Daoy (cell line): ENCODE results near the gene ERP27. TPM values are rescaled to one million over a fixed set of nuclear protein-coding genes. Genes with fewer than 3 reads are reported as not detected.

Experiments
- DNase-seq: peaks from one replicate; pipeline ENCODE4 v3.0.0-alpha.2; 2015; ENCODE audit warnings: low read depth
- total RNA-seq: library from RNA; depleted of rRNA; stranded (reverse); fragments of >200 nt; shearing (Covaris generic); gene quantifications from 2 replicates; pipeline ENCODE4 v1.2.3, GENCODE V29; 2014; rRNA removed

Gene ERP27
- not detected in 2 replicates for total RNA-seq

DNA sequence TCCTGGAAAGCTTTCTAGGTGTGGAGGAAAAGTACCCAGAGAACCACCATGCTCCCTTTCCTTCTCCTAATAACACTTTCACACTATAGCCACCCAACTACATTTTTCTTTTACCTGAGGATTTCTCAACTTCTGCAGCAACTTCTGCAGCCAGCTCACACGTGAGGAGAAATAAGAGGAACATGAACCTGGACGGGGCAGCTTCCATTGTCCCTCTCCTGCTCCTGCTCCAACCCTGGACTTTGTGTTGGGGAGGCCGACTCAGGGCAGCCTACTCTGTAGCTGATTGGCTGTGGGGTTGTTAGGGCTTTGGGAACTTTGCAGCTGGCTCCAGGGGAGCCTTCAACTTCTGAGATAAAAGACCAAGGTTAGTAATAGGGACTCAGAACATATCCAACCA is at the start of gene ERP27:
ERP27 (minus strand) TSS at position 237 of the 400 bp plus-strand sequence; CDS start at position 208, 29 bp downstream.
- DNase-seq = no peak

DNA sequence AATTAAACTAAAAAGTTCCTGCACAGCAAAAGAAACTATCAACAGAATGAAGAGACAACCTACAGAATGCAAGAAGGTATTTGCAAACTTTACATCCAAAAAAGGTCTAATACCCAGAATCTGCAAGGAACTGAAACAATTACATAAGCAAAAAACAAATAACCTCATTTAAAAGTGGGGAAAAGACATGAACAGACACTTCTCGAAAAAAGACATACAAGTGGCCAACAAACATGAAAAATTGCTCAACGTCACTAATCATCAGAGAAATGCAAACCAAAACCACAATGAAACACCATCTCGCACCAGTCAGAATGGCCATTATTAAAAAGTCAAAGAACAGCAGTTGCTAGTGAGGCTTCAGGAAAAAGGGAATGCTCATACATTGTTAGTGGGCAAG is 49.7 kb upstream of the ERP27 start:
- no peak for DNase-seq

DNA sequence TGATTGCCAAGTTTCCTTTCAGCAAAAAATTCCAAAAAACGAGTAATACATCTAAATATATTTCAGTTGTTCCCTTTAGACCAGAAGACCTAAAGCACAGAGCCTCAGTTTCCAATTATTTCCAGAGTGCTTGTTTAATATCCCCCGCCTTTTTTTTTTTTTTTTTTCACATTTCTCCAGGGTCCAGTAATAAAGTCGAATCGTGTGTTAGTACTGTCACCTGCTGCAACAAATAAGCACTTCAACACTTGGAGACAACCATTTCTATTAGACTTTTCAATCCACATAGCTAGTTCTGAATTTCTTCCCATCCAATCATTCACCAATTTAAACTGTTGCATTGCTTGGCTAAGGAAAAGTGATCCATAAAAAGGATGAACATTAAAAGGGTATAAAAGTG is 48.1 kb upstream of the ERP27 start:
- no peak for DNase-seq

DNA sequence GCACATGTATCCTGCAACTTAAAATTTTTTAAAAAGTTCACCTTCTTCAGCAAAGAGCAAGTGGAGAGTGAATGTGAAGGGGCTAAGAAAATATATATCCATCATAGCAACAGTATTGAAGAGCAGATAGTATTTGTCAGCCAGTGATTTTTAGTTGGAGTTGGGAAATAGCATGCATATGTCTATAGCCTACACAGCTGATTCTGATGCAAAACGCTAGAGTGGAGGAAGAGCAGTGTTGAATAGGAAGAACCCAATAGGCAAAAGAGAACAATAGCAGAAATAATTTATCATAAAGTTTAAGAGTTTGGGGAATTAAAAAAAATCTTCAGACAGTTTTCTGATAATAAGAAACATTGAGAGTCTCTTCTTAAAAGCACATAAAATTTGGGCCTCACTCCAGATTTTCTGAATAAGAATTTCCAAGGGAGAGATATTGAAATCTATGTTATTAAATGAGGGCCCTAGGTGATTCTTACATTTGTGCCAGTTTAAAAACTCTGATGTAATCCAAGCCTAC is 46.5 kb upstream of the ERP27 start:
- DNase-seq = no peak

DNA sequence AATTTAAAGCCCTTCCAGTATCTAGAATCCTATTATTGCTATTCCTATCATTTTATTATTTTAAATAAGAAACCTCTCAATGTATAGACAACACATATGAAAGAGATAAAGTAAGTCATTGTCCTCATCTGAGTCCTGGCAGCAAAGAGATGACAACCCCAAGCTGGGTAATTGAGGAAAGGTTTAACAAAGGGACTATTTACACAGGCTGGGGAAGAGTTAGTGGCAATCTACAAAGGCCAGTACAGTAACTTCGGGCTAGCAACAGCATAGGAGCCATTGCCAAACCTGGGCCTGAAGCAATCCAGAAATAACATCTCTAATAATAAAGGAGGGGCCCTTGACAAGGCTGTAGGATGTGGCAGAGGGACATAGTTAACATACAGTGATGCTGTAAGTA is 45.7 kb upstream of the ERP27 start:
- DNase-seq = no peak

DNA sequence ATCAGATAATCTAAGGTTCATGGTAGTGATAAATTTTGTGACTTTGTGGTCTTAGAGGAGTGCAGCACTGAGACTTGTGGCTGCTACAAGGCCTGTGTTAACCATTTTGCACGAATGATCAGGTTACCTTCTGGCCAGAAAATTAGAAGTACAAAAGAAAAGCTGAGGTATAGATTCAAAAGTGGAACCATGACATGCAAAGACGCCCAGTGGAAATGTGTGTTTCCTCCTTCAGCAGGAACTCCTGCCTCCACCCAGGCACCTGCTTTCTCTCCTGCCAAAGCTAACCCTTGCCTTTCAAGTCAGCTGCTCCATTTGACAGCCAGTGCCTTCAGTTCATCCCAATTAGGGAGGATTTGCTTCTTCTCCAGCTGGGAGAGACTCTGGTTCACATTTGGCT is 44.7 kb upstream of the ERP27 start:
- DNase-seq = no peak

DNA sequence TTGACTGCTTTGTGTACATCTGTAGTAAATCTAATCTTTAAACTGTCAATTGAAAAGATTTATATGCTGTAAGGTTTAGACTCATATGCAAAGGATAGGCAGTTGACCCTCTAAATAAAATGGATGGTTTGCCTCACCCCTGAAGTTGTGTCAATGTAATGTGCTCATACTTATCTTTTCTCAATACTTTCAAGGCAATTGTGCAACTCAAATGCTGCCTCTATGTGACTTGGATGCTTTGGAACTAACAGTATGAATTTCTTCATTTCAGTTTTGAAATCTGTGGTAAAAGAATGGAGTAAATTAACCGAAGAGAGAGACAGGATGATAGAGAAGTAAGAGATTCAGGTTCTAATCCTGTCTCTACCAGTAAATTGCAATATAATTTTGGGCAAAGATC is 44.2 kb upstream of the ERP27 start:
- no peak for DNase-seq

DNA sequence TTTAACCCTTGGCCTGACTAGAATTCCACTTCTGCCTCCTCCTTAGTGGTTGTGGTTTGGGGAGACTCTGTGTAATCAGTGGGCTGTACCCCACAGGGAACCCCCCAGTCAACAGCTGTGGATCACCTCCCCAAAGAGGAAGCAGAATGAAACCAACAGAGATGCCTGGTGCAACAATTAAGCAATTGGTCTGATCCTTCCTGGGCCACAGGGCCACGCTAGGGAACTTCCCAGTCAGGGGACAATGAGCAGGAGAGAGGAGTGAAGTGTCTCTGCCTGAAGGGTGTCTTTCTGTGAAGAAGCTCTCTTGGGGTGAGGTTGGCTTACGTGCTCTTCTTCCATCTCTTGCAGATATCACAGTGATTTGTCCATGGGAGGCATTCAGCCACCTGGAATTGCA is 42.7 kb upstream of the ERP27 start:
- no peak for DNase-seq

DNA sequence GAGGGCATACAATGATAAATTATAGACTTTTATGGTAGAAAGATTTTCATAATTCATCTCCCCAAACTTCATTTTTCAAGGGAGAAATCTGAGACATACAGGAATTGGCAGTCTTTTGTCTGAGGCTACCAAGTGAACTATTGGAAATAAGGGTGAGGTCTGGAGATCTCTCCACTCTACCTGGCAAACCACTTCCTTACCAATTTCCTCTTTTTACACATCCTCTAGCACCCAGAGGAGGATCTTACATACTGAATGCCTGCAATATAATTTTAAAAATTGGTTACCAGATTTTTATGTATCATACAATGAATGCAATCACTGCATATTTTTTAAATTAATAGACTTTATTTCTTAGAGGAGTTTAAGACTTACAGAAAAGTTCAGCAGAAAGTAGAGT is 41.1 kb upstream of the ERP27 start:
- no peak for DNase-seq

DNA sequence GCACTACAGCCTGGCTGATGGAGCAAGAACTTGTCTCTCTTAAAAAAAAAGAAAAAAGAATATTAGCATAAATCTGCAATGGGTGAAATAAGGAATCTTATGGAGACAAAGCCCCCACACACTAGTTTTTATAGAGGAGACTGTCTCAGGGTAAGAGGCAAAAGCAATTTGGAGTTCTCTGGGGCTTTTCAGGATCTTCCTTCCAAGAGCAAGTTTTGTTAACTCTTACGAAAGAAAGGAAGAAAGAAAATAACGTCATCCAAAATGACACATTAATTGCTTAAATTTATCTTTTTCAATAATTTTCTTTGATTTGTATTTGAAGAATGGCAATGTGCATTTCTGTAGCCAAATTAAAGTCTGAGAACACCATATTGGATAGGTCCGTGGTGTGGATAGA is 38.3 kb upstream of the ERP27 start:
- DNase-seq = no peak

DNA sequence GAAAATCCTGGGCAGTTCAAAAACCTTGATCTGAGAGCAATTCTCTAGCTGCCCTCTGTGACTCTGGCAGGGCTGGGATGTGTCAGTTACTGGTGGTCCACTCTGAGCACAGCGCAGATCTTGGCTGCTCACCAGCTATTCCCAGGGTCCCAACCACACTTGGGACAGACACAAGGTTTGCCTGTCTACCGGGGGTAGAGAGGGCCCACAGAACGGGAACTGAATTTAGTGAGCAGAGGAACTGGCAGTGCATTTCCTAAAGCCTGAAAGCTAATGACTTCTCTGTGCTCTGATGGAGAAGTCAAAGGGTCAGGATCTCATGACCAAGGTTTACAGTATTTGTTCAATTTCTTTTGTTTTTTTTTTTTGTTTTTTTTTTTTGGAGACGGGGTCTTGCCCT is 37.1 kb upstream of the ERP27 start:
- no peak for DNase-seq

DNA sequence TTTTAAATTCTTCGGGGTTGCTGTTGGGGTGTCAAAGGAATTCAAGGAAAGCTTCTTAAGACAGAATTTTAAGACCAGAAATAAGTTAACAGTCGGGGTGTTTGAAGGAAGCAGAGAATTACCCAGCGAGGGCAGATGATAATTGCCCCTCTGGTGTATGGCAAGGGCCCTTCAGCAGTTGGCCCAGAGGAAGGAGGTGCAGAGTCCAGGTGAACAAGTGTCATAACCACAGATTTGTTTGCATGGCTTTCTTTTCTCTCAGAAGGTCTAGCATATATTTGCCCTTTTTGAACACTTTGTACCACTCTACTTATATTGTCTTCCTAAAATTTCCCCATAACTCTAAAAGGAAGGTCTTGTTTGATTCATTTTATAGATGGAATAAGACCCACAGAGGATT is 36.3 kb upstream of the ERP27 start:
- DNase-seq = no peak

DNA sequence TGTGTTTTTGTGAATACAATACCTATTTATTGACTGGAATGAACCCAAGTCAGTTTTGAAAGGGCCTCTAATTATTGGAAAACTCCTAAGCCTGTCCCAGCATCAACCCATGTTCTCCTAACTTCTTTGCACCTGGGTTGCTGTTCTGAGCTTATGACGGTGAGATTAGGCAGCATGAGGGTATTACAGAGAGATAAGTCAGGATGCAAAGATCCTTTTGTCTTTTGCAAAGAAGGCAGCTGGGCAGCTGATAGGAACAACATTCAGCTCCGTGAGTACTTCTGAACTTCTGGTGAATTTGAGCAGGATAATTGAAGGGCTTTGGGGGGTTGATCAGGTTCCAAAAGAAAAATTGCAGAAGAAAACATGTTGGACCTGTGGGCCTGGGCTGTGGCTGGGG is 34.5 kb upstream of the ERP27 start, which contains the start of gene PDE6H:
PDE6H (plus strand) TSS at position 227 of the 400 bp plus-strand sequence. CDS start 4,971 bp downstream, outside the sequence.
- no peak for DNase-seq

DNA sequence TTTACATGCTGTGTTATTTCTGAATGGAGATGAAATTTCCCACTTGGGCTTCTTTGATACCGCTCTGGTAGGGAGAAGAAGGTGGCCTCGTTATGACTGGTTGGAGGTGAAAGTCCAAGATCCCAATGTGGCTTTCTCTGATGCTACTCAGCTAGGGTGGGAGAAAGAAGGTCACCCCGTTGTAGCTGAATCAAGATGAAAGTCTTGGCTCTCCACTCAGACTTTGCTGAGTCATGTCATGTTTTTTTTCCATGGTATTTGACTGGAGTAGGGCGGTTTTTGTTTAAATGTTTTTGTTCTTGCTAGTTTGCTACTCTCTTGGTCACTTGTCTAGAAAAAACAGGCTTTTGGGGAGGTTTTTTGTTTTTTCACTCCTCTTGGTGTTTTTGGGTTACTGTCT is 32.1 kb upstream of the ERP27 start:
- no peak for DNase-seq

DNA sequence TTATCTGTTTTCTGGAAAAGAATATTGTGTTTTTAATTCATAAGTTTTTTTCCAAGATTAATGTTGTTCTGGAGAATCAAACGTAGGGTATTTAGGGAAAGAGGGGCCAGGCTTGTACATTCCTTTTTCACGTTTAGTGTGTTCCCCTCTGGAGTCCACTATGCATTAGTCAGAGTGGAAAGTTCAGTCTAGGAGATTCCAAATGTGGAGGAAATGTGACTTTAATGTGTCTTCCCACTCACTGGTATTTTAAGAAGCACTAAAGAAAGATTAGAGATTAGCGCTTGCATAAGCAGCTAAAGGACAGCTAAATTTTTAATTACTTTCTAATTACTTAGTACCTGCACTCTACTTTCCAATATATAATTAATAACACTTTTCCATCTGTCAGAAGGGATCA is 30.1 kb upstream of the ERP27 start:
- DNase-seq = no peak

DNA sequence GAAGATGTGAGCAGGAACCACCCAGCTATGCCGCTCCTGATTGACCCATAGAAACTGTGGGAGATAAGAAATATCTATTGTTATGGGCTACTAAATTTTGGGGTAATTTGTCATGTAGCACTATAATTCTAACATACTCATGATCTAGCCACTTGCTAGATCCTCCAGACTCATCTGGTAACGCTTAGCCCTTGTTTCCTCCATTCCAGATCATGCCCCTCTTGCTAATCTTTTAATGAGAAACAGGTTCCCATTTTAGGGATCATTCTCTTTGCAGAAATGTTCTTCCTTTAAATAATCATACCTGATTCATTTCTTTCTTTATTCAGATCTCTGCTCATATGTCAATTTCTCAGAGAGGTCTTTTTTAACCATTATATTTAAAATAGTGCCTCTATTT is 26.9 kb upstream of the ERP27 start:
- no peak for DNase-seq

DNA sequence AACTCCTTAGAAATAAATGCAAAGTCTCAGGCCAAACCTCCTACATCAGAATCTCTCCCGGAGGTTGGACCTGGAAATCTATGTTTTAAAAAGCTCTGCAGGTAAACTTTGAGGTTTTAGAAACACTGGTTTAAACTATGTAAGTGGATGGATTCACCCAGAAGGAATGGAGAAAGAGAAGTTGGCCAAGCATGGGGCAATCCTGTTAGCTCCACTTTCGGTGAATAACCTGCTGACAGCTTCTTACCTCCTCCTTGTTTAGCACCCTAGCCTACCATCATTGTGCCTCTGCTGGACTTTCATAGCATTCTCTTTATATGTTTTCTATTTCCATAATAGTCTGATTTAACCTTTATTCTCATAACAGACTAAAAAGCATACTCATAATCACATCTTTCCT is 26.1 kb upstream of the ERP27 start:
- DNase-seq = no peak

DNA sequence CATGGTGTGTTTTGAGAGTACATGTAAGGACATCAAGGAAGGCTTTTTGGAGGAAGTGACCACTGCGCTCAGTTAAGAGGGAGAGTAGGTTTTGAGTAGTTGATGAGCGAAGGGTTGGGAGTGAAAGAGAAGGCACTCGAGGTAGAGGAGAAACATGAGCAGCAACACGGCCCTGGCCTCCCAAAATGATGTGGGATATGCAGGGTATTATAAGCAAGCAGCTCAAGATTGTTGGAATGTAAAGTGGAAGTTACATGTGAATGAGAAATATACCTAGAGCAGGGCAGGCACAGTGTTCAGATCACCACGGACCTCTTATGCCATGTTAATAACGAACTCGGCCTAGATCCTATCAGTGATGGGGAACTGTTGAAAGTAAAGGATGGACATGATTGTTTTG is 25.2 kb upstream of the ERP27 start:
- DNase-seq = no peak

DNA sequence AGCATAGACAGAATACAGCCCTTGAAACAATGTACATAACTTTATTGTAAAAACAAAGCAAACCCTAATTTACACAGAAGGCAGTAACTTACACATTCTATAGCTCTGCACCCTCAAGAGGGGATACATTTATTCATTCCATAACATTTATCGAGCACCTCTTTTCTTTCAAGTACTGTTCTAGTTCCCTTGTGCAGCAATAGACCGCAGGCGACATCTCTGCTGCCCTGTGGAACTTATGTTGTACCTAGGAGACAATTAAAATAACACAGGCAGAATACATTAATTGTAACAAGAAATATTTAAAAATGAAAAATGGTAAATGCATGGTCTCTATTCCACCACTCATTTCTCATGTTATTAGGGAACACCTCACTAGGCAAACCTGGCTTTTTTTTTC is 24.5 kb upstream of the ERP27 start:
- no peak for DNase-seq

DNA sequence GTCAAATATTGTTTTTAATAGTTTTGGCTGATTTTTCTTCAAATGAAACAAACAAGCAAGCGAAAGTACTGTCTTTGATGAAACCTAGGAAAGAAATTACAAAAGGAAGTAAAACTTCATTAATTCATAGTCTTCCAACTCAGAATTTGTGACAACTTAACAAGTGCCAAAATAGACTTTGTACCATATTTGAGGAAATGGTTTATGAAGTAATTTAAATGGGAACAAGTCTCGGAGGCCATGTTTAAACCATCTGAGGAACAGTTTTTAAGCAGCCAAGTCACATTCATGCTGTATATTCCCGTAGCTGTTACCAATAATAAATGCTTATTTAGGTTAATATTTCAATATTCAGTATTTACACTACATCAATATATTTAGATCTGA is 23.8 kb upstream of the ERP27 start:
- no peak for DNase-seq

DNA sequence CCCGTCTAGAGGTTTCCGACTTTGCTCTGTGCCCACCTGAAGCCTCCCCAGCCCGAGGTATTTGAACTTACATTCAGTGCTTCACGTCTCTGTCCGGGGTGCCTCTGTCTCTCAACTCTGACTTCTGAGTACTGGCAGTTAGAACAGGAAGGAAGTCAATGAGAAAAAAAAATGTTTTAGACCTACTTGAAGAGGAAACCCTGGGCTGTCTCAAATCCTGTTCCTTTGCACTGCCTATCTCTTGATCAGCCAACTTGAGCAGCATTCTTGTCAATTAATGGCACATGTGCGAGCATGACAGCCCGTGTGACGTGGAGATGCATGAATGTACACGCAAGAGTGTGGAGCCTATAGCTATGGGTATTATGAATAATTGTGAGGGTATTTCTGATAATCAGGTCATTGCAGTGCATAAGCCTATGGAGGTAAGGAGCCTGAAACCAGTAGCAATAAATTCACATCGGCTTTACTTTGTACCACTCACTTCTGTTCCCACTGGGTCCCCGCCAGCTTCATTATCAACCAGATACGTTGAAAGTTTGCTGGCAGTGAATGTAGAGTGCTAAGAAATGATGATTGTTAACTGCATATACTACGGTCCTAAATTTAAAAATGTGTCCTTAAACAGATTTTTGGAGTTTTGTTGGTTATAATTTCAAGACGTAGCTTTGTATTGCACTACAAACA is 23.3 kb upstream of the ERP27 start, which contains the start of gene ARHGDIB:
ARHGDIB (minus strand) TSS at position 136 of the 687 bp plus-strand sequence. CDS start 10,889 bp downstream, outside the sequence.
- peak; percentile 53 for DNase-seq

DNA sequence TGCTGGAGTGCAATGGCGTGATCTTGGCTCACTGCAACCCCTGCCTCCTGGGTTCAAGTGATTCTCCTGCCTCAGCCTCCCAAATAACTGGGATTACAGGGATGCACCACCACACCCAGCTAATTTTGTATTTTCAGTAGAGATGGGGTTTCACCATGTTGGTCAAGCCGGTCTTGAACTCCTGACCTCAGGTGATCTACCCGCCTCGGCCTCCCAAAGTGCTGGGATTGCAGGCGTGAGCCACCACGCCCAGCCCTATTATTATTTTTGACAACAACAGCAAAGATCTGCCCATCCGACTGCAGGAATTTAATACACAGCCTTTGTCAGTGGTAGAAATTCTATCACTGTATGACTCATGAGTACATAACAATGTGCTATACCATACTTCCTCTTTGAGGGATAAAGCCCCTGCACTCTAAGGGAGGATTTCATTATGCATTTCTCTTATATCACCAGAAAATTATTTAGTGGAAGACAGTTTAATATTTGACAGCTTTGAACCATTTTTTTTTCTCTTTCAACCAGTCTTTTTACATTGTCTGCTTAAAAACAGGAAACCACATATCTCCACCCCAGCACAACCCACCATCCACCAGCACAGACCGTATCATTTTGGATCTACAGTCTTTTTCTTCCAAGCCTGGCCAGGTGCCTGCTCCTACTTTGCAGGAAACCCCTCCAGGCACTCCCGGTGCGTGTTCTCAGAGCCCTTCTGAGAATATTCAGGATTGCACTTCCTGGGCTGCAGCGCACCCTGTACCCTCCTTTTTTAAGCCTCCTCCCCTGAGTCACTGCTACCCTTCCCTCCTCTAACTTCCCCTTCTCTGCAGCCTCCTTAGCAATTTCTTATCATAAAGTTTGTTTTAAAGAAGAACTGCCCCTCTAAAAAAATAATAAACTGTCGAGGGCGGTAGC is 22.5 kb upstream of the ERP27 start:
- DNase-seq = peak; percentile 73
